Vagina (tissue), 2 donors: ENCODE measurements around the gene RAB8B. TPM values are rescaled to one million over a fixed set of nuclear protein-coding genes. Genes with fewer than 3 reads are reported as not detected.
A peak's percentile ranks its signal among the peaks of the same experiment; 100 is the strongest.

ENCODE experiments used
- DNase-seq, 2 donors: peaks; one replicate each; pipeline ENCODE4 v3.0.0-alpha.2; 2017; ENCODE audit errors: extremely low spot score in 2 of 2
- H3K27ac ChIP-seq: fragments of 200-600 bp; sonication (generic); one replicate; pipeline ENCODE4 v1.5.1; 2019
- H3K27me3 ChIP-seq: fragments of 200-600 bp; sonication (generic); one replicate; pipeline ENCODE4 v1.5.1; 2019
- H3K36me3 ChIP-seq, 2 donors: fragments of 200-600 bp; sonication (generic); one replicate each; pipeline ENCODE4 v1.5.1; 2017 to 2019
- H3K4me1 ChIP-seq: fragments of 200-600 bp; sonication (generic); one replicate; pipeline ENCODE4 v1.5.1; 2019
- H3K4me3 ChIP-seq, 2 donors: fragments of 200-600 bp; sonication (generic); 1 replicate in 1 of 2; 2 replicates in 1 of 2; pipeline ENCODE4 v1.5.1; 2016 to 2019
- H3K9me3 ChIP-seq: fragments of 200-600 bp; sonication (generic); one replicate; pipeline ENCODE4 v1.5.1; 2019
- POLR2A ChIP-seq, 2 donors: fragments of 450-650 bp; IDR thresholded peaks; one replicate each; pipeline ENCODE4 v1.6.1; 2017; ENCODE audit warnings: antibody characterized with exemption in 2 of 2, mild to moderate bottlenecking in 2 of 2, moderate library complexity in 2 of 2
- POLR2AphosphoS5 ChIP-seq, 2 donors: sonication (generic); formaldehyde crosslinking; IDR thresholded peaks; one replicate each; pipeline ENCODE4 v1.9.0; 2017; ENCODE audit warnings: antibody characterized with exemption in 2 of 2, mild to moderate bottlenecking in 2 of 2, low read depth in 1 of 2; ENCODE audit not compliant: insufficient read depth in 1 of 2
- intact Hi-C: fragments of 100-400 bp; cut with DNase I; formaldehyde crosslinking; loops from one replicate; pipeline ENCODE4 v1.15.1; 2023
- total RNA-seq: library from RNA; depleted of rRNA; stranded (reverse); fragments of >200 nt; gene quantifications from one replicate; pipeline ENCODE4 v1.2.3, GENCODE V29; 2016
- TF ChIP-seq, protein P1 (sequence below), 3 experiments: fragments of 450-650 bp in 2 of 3; fragments of 200-600 bp in 1 of 3; sonication (generic) in 1 of 3; IDR thresholded peaks; one replicate each; pipeline ENCODE4 v1.5.1; 2017 to 2019; ENCODE audit warnings: antibody characterized with exemption in 3 of 3, mild to moderate bottlenecking in 2 of 3, moderate library complexity in 2 of 3

The RAB8B gene
- total RNA-seq, 1 donor from 2014 or later: 29.5 TPM

DNA sequence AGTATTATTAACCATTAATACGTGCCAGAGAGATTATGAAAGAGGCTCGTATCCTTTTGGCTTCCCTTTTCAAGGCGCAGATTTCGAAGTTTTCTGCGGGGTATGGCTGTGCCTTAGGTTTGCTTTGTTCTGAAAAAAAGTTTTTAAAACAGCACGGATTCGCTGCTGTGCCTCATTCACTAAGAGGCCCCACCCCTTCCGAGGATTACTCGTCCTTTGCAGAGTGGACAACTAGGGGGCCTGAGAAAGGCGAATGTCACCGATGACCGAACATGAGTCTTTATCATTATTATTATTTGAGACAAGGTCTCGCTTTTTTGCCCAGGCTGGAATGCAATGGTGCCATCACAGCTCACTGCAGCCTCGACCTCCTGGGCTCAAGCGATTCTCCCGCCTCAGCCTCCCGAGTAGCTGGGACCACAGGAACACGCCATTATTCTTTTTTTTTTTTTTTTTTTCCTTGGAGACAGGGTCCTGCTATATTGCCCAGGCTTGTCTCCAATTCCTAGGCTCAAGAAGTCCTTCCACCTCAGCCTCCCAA is 31.4 kb upstream of the RAB8B start:
- peak overlapping the region; percentile 84 to 92 for H3K4me3 ChIP-seq
- TF ChIP-seq, protein P1, sequence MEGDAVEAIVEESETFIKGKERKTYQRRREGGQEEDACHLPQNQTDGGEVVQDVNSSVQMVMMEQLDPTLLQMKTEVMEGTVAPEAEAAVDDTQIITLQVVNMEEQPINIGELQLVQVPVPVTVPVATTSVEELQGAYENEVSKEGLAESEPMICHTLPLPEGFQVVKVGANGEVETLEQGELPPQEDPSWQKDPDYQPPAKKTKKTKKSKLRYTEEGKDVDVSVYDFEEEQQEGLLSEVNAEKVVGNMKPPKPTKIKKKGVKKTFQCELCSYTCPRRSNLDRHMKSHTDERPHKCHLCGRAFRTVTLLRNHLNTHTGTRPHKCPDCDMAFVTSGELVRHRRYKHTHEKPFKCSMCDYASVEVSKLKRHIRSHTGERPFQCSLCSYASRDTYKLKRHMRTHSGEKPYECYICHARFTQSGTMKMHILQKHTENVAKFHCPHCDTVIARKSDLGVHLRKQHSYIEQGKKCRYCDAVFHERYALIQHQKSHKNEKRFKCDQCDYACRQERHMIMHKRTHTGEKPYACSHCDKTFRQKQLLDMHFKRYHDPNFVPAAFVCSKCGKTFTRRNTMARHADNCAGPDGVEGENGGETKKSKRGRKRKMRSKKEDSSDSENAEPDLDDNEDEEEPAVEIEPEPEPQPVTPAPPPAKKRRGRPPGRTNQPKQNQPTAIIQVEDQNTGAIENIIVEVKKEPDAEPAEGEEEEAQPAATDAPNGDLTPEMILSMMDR (IDR thresholded peaks at IDR 0.05): no peak
- TF ChIP-seq POLR2AphosphoS5 (IDR thresholded peaks at IDR 0.05; ENCODE audit: insufficient read depth in 1 of 2, low read depth in 1 of 2): no peak
- no peak for TF ChIP-seq POLR2A (IDR thresholded peaks at IDR 0.05)
- DNase-seq: no peak
- peaks cover 30% of the 10 kb centered on the region for H3K4me1 ChIP-seq
- no peaks in the 10 kb centered on the region for H3K36me3 ChIP-seq
- H3K27ac ChIP-seq: peak overlapping the region; percentile 97
- intact Hi-C loops: no loop called here
- H3K9me3 ChIP-seq: no peaks in the 10 kb centered on the region
- H3K27me3 ChIP-seq: no peaks in the 10 kb centered on the region

DNA sequence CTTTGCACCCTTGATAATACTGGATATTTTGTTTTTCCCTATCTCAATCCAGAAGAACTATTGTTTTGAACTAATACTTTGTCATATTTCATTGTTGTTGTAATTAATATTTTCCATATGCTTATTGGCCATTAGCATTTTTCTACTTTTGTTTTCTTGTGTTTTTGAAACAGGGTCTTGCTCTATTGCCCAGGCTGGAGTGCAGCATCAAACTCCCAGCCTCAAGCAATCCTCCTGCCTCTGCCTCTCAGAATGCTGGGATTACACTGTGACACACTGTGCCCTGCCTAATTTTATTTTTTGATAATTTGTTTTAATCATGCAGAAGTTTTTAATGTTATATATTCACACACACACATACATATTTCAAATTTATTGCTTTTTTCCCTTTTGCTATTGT is 28.8 kb upstream of the RAB8B start:
- H3K27ac ChIP-seq: no peak overlapping the region
- intact Hi-C loops: no loop called here
- H3K4me1 ChIP-seq: peaks cover 19% of the 10 kb centered on the region
- H3K4me3 ChIP-seq: no peak overlapping the region
- TF ChIP-seq, protein P1 (IDR thresholded peaks at IDR 0.05): no peak
- no peak for TF ChIP-seq POLR2A (IDR thresholded peaks at IDR 0.05)
- TF ChIP-seq POLR2AphosphoS5 (IDR thresholded peaks at IDR 0.05; ENCODE audit: insufficient read depth in 1 of 2, low read depth in 1 of 2): no peak
- DNase-seq: no peak
- H3K9me3 ChIP-seq: no peaks in the 10 kb centered on the region
- H3K27me3 ChIP-seq: no peaks in the 10 kb centered on the region
- H3K36me3 ChIP-seq: no peaks in the 10 kb centered on the region

DNA sequence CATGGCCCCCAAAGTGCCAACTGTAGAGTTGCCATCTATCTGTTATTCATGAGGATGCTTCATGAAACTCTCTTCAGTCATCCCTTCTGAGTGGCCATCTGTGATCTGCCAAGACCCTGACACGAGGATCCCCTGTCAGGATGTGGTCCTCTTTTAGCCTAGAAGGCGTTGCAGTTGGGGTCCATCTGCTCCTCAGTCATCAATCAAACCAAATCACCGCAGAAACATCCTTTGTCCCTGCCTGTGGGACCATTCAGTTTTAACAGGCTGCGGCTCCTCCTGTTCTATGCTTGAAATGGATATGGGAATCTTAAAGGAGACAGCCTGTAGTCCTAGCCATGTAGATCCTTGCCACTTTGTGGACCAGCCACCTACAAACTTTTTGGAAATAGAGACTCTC is 26.2 kb upstream of the RAB8B start:
- no peak for TF ChIP-seq POLR2A (IDR thresholded peaks at IDR 0.05)
- TF ChIP-seq, protein P1 (IDR thresholded peaks at IDR 0.05): no peak
- TF ChIP-seq POLR2AphosphoS5 (IDR thresholded peaks at IDR 0.05; ENCODE audit: insufficient read depth in 1 of 2, low read depth in 1 of 2): no peak
- intact Hi-C loops: no loop called here
- Histone ChIP-seq H3K27me3 (no peaks in the 10 kb centered on the region), H3K4me3 (no peak overlapping the region), H3K27ac (no peak overlapping the region), H3K36me3 (no peaks in the 10 kb centered on the region), H3K4me1 (peaks cover 8% of the 10 kb centered on the region), H3K9me3 (no peaks in the 10 kb centered on the region)
- DNase-seq: no peak

DNA sequence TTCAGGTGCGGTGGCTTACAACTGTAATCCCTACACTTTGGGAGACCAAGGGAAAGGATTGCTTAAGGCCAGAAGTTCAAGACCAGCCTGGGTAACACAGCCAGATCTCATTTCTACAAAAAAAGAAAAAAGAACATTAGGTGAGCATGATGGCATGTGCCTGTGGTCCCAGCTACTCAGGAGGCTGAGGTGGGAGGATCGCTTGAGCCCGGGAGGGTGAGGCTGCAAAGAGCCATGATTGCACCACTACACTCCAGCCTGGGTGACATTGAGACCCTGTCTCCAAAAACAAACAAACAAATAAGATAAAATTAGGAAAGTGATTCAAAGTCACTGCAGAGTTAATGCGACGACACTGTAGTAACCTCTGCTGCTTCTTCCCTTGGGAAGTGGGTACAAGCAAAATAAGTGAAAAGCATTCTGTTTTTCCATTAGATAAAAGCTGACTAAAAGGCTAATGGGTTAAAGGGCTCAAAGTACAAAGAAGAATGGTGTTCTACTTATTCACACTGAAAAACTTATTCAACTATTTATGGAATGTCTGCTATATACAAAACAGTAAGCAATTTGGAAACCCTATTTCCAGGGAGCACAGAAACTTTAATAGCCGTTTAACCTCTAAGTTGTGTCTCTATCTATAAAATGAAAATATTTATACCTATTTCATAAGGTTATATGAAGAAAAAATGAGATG is 24.1 kb upstream of the RAB8B start:
- H3K4me3 ChIP-seq: no peak overlapping the region
- TF ChIP-seq POLR2A (IDR thresholded peaks at IDR 0.05) (no peak), POLR2AphosphoS5 (IDR thresholded peaks at IDR 0.05; ENCODE audit: insufficient read depth in 1 of 2, low read depth in 1 of 2) (no peak)
- TF ChIP-seq, protein P1 (IDR thresholded peaks at IDR 0.05): no peak
- no peaks in the 10 kb centered on the region for H3K4me1 ChIP-seq
- no peaks in the 10 kb centered on the region for H3K36me3 ChIP-seq
- H3K27ac ChIP-seq: no peak overlapping the region
- no peaks in the 10 kb centered on the region for H3K27me3 ChIP-seq
- no peak for DNase-seq
- intact Hi-C loops: no loop called here
- H3K9me3 ChIP-seq: no peaks in the 10 kb centered on the region

DNA sequence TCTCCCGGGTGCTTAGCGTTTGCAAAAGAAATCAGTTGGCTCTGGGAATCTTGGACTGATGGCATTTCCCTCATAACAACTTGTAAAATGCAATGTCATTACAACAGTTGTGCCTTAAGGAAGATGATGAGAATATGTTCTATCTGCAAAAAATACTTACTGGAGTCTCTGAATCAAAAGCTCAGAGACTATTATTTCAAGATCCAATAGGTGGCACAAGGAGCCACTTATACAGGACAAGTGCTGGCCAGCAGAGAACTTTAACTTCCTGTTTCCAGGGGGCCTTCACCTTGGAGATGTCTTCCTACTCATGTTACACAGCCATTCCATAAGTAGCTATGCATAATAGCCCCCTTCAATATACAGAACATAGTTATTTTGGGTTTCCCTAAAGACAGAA is 23.2 kb upstream of the RAB8B start:
- TF ChIP-seq POLR2A (IDR thresholded peaks at IDR 0.05): no peak
- TF ChIP-seq, protein P1 (IDR thresholded peaks at IDR 0.05): no peak
- TF ChIP-seq POLR2AphosphoS5 (IDR thresholded peaks at IDR 0.05; ENCODE audit: insufficient read depth in 1 of 2, low read depth in 1 of 2): no peak
- Histone ChIP-seq H3K27ac (no peak overlapping the region), H3K9me3 (no peaks in the 10 kb centered on the region), H3K4me1 (no peaks in the 10 kb centered on the region), H3K36me3 (no peaks in the 10 kb centered on the region), H3K4me3 (no peak overlapping the region), H3K27me3 (no peaks in the 10 kb centered on the region)
- intact Hi-C loops: no loop called here
- DNase-seq: no peak
